Ascending aorta (tissue), 2 donors: ENCODE data around the gene R3HCC1L. TPM values are rescaled to one million over a fixed set of nuclear protein-coding genes. Genes with fewer than 3 reads are reported as not detected.
"Not testable (repeated sequence)": the region's sequence is repeated elsewhere in the genome, so short reads cannot be mapped to it uniquely, and the experiment has no call there.

Experiments used
- DNase-seq, 2 donors: peaks; one replicate each; pipeline ENCODE4 v3.0.0-alpha.2; 2019; ENCODE audit warnings: low spot score in 2 of 2
- H3K27ac ChIP-seq, 2 donors: fragments of 200-600 bp; sonication (generic); one replicate each; pipeline ENCODE4 v1.5.1; 2016 to 2017; ENCODE audit warnings: mild to moderate bottlenecking in 1 of 2
- H3K27me3 ChIP-seq: fragments of 200-600 bp; sonication (generic); one replicate; pipeline ENCODE4 v1.5.1; 2017
- H3K36me3 ChIP-seq, 2 donors: fragments of 200-600 bp; sonication (generic); one replicate each; pipeline ENCODE4 v1.5.1; 2016
- H3K4me1 ChIP-seq, 2 donors: fragments of 200-600 bp; sonication (generic); one replicate each; pipeline ENCODE4 v1.5.1; 2016 to 2017; ENCODE audit warnings: mild to moderate bottlenecking in 1 of 2
- H3K4me3 ChIP-seq, 2 donors: fragments of 200-600 bp; sonication (generic); one replicate each; pipeline ENCODE4 v1.5.1; 2016 to 2017; ENCODE audit warnings: mild to moderate bottlenecking in 1 of 2
- H3K9me3 ChIP-seq, 2 donors: fragments of 200-600 bp; sonication (generic); one replicate each; pipeline ENCODE4 v1.5.1; 2016
- intact Hi-C: fragments of 100-400 bp; cut with DNase I; formaldehyde crosslinking; loops from one replicate; pipeline ENCODE4 v1.15.1; 2023
- total RNA-seq: library from RNA; depleted of rRNA; stranded (reverse); fragments of >200 nt; gene quantifications from one replicate; pipeline ENCODE4 v1.1.0, GENCODE V29; 2016
- TF ChIP-seq, protein P1 (sequence below), 3 experiments: fragments of 200-600 bp in 2 of 3; fragments of 450-650 bp in 1 of 3; sonication (generic) in 2 of 3; IDR thresholded peaks; one replicate each; pipeline ENCODE4 v1.5.1; 2016 to 2019; ENCODE audit warnings: antibody characterized with exemption in 3 of 3, mild to moderate bottlenecking in 1 of 3, moderate library complexity in 1 of 3

The R3HCC1L gene
- total RNA-seq, 1 donor from 2014 or later: 3.1 TPM

DNA sequence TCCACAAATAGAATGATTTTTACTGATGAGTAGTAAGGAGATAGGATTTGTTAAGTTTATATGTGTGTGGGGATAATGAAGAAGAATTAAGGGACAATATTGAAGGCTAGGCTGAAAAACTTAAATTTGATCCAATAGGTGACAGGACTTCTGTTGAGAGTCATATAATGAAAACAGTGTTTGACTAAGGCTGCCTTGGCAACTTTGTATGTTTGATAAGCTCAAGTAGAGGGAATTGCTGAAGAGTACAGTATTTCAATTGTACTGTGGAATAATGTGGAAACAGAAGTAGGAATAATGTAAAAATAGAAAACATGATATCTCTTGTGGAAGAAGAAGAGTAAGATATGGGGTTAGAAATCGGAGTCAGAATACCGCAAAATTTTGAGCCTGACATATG is 10.5 kb downstream of the R3HCC1L start:
- H3K4me3 ChIP-seq: no peak overlapping the region
- peaks cover 0 to 3% of the 10 kb centered on the region in 2 donors for H3K9me3 ChIP-seq
- DNase-seq: no peak
- intact Hi-C loops: no loop called here
- no peak overlapping the region for H3K27ac ChIP-seq
- H3K4me1 ChIP-seq: no peaks in the 10 kb centered on the region
- TF ChIP-seq, protein P1, sequence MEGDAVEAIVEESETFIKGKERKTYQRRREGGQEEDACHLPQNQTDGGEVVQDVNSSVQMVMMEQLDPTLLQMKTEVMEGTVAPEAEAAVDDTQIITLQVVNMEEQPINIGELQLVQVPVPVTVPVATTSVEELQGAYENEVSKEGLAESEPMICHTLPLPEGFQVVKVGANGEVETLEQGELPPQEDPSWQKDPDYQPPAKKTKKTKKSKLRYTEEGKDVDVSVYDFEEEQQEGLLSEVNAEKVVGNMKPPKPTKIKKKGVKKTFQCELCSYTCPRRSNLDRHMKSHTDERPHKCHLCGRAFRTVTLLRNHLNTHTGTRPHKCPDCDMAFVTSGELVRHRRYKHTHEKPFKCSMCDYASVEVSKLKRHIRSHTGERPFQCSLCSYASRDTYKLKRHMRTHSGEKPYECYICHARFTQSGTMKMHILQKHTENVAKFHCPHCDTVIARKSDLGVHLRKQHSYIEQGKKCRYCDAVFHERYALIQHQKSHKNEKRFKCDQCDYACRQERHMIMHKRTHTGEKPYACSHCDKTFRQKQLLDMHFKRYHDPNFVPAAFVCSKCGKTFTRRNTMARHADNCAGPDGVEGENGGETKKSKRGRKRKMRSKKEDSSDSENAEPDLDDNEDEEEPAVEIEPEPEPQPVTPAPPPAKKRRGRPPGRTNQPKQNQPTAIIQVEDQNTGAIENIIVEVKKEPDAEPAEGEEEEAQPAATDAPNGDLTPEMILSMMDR (IDR thresholded peaks at IDR 0.05): no peak
- H3K27me3 ChIP-seq: no peaks in the 10 kb centered on the region
- H3K36me3 ChIP-seq: no peaks in the 10 kb centered on the region

DNA sequence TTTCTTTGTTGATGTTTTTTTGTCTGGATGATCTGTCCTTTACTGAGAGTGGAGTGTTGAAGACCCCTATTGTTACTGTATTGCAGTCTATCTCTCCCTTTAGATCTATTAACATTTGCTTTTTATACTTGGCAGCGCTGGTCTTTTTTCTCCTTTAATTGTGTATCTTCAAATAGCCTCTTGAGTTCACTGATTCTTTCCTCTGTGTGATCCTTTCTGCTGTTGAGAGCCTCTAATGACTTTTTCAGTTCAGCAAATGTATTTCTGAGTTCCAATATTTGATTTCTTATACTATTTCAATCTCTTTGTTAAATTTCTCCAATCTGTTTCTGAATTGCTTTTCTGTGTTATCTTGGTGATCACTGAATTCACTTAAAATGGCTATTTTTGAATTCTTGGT is 15.4 kb downstream of the R3HCC1L start:
- no peak for DNase-seq
- intact Hi-C loops: no loop called here
- TF ChIP-seq, protein P1 (IDR thresholded peaks at IDR 0.05): no peak
- Histone ChIP-seq H3K4me1 (no peaks in the 10 kb centered on the region), H3K9me3 (peaks cover 0 to 5% of the 10 kb centered on the region in 2 donors), H3K27ac (no peak overlapping the region), H3K36me3 (no peaks in the 10 kb centered on the region), H3K4me3 (no peak overlapping the region), H3K27me3 (no peaks in the 10 kb centered on the region)

DNA sequence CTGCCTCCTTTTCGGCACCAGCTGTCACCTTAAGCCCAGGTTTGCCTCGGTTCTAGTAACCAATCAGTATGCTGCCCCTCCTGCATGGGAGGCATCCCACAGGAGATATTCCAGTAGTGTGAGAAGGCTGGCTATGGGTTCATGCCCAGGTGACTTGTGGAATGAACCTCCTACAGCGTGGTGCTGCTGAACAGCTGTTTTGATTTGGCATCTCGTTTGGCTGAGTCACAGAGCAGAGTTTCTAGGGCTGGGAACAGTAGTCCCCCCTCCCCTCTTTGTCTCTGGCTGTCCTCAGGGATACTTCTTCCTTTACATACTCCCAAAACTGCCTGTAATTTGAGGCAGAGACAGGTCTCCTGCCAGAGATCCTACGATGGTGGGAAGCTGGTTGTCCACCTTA is 16.1 kb downstream of the R3HCC1L start:
- H3K27ac ChIP-seq: no peak overlapping the region
- intact Hi-C loops: no loop called here
- no peaks in the 10 kb centered on the region for H3K4me1 ChIP-seq

DNA sequence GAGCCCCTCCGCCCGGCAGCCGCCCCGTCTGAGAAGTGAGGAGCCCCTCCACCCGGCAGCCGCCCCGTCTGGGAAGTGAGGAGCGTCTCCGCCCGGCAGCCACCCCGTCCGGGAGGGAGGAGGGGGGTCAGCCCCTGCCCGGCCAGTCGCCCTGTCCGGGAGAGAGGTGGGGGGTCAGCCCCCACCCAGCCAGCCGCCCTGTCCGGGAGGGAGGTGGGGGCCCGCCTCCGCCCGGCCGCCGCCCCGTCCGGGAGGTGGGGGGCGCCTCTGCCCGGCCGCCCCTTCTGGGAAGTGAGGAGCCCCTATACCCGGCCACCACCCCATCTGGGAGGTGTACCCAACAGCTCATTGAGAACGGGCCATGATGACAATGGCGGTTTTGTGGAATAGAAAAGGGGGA is 18.3 kb downstream of the R3HCC1L start:
- H3K9me3 ChIP-seq, H3K4me3 ChIP-seq, H3K27me3 ChIP-seq, intact Hi-C loops, DNase-seq, H3K4me1 ChIP-seq, H3K36me3 ChIP-seq, H3K27ac ChIP-seq: not testable (repeated sequence)

More for the DNA sequence above, 16.1 kb downstream of the R3HCC1L start:
- TF ChIP-seq, protein P1 (IDR thresholded peaks at IDR 0.05): no peak
- H3K9me3 ChIP-seq: peaks cover 0 to 5% of the 10 kb centered on the region in 2 donors
- no peak for DNase-seq
- no peaks in the 10 kb centered on the region for H3K27me3 ChIP-seq
- no peak overlapping the region for H3K4me3 ChIP-seq
- no peaks in the 10 kb centered on the region for H3K36me3 ChIP-seq

DNA sequence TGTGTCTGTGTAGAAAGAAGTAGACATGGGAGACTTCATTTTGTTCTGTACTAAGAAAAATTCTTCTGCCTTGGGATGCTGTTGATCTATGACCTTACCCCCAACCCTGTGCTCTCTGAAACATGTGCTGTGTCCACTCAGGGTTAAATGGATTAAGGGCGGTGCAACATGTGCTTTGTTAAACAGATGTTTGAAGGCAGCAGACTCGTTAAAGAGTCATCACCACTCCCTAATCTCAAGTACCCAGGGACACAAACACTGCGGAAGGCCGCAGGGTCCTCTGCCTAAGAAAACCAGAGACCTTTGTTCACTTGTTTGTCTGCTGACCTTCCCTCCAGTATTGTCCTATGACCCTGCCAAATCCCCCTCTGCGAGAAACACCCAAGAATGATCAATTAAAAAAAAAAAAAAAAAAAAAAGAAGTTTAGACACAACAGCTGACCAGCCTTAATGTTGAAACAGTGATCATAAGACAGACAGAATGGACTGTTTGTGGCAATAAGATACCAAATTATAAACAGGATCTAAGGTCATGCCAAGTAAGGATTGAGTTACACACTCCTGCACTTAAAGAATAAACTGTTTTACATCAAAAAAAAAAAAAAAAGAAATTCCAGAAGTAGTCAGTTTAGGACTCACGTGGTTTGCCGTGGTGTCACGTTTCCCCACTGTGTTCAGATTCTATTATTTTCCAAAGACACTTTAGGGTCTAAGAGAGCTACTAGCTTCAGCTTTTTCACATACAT is 18.9 kb downstream of the R3HCC1L start:
- H3K4me3 ChIP-seq, DNase-seq, H3K36me3 ChIP-seq, H3K27ac ChIP-seq, H3K9me3 ChIP-seq, intact Hi-C loops, H3K4me1 ChIP-seq, H3K27me3 ChIP-seq: not testable (repeated sequence)

DNA sequence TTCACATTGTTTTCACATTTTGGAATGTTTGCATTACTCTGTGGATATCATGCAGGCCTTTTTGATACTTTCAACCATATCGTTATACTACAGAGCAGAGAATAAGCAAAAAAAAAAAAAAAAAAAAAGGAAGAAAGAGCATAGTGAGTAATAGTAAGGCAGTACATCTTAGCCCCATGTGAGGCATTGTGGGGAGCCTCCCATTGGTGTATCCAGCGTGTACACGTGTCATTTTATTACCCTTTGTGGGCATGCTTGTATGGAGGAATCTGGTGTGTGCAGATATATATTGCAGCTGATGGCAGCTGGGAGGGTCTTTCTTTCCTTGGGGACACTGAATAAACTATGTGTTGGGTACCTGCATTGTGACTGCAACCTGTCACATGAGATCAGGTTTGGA is 19.6 kb downstream of the R3HCC1L start:
- Histone ChIP-seq H3K4me3 (no peak overlapping the region), H3K27ac (no peak overlapping the region), H3K27me3 (no peaks in the 10 kb centered on the region), H3K4me1 (no peaks in the 10 kb centered on the region), H3K9me3 (peaks cover 0 to 5% of the 10 kb centered on the region in 2 donors), H3K36me3 (peaks cover 0 to 5% of the 10 kb centered on the region in 2 donors)
- TF ChIP-seq, protein P1 (IDR thresholded peaks at IDR 0.05): no peak
- intact Hi-C loops: no loop called here
- no peak for DNase-seq
